GM23338 (cell line): ENCODE data around the gene MYO18A. TPM values are rescaled to one million over a fixed set of nuclear protein-coding genes. Genes with fewer than 3 reads are reported as not detected.

ENCODE experiments used
- ATAC-seq: fragments of 200-7000 bp; cut with Tn5 transposase; 3 replicates; pipeline ENCODE4 v1.9.1; 2020
- DNase-seq: peaks from one replicate; pipeline ENCODE4 v3.0.0-alpha.2; 2015; ENCODE audit warnings: low spot score
- H2AFZ ChIP-seq: fragments of 200-600 bp; sonication (generic); 2 replicates; pipeline ENCODE4 v1.8.0; 2016; ENCODE audit warnings: antibody characterized with exemption, mild to moderate bottlenecking, moderate library complexity
- H3F3A ChIP-seq: fragments of 200-600 bp; sonication (generic); replicated peaks from 2 replicates; pipeline ENCODE4 v1.8.0; 2017; ENCODE audit warnings: antibody characterized with exemption, mixed run types, low read depth
- H3K27ac ChIP-seq: fragments of 200-600 bp; sonication (generic); 2 replicates; pipeline ENCODE4 v1.6.1; 2016; ENCODE audit warnings: low read depth
- H3K27me3 ChIP-seq: fragments of 200-600 bp; sonication (generic); 2 replicates; pipeline ENCODE4 v1.8.0; 2016; ENCODE audit warnings: mild to moderate bottlenecking, mixed run types, moderate library complexity; ENCODE audit not compliant: insufficient read depth
- H3K36me3 ChIP-seq: fragments of 200-600 bp; sonication (generic); 2 replicates; pipeline ENCODE4 v1.8.0; 2016; ENCODE audit warnings: mild to moderate bottlenecking; ENCODE audit not compliant: insufficient read depth
- H3K4me1 ChIP-seq: fragments of 200-600 bp; sonication (generic); 2 replicates; pipeline ENCODE4 v1.8.0; 2016; ENCODE audit warnings: mild to moderate bottlenecking, moderate library complexity; ENCODE audit not compliant: insufficient read depth
- H3K4me2 ChIP-seq: fragments of 200-600 bp; sonication (generic); 2 replicates; pipeline ENCODE4 v1.7.1; 2017; ENCODE audit warnings: mixed run types
- H3K4me3 ChIP-seq: fragments of 200-600 bp; sonication (generic); 2 replicates; pipeline ENCODE4 v1.6.1; 2016; ENCODE audit warnings: mixed run types
- H3K79me2 ChIP-seq: fragments of 200-600 bp; sonication (generic); replicated peaks from 2 replicates; pipeline ENCODE4 v1.8.0; 2017; ENCODE audit warnings: mild to moderate bottlenecking; ENCODE audit not compliant: insufficient read depth
- H3K9me2 ChIP-seq: fragments of 200-600 bp; sonication (generic); 2 replicates; pipeline ENCODE4 v1.8.0; 2017; ENCODE audit not compliant: insufficient read depth
- H4K20me1 ChIP-seq: fragments of 200-600 bp; sonication (generic); replicated peaks from 2 replicates; pipeline ENCODE4 v1.8.0; 2017; ENCODE audit warnings: mild to moderate bottlenecking; ENCODE audit not compliant: insufficient read depth
- H3K27ac Mint-ChIP-seq: 2 replicates; pipeline ENCODE4 v1.8.0; 2020; ENCODE audit warnings: inconsistent platforms, mild to moderate bottlenecking, moderate library complexity, mixed read lengths
- H3K27me3 Mint-ChIP-seq: 3 replicates; pipeline ENCODE4 v1.8.0; 2022; ENCODE audit warnings: low read depth, mild to moderate bottlenecking, moderate library complexity, mixed read lengths, inconsistent platforms; ENCODE audit not compliant: insufficient read depth, poor library complexity
- H3K36me3 Mint-ChIP-seq: 3 replicates; pipeline ENCODE4 v1.8.0; 2021; ENCODE audit warnings: low read depth, mild to moderate bottlenecking, inconsistent platforms, moderate library complexity, mixed read lengths
- H3K4me1 Mint-ChIP-seq: 3 replicates; pipeline ENCODE4 v1.8.0; 2020; ENCODE audit warnings: mild to moderate bottlenecking, inconsistent platforms, mixed read lengths
- H3K4me3 Mint-ChIP-seq: 3 replicates; pipeline ENCODE4 v1.8.0; 2021; ENCODE audit warnings: moderate library complexity, mild to moderate bottlenecking, inconsistent platforms, mixed read lengths
- H3K9me3 Mint-ChIP-seq: 3 replicates; pipeline ENCODE4 v1.8.0; 2020; ENCODE audit warnings: moderate library complexity, mild to moderate bottlenecking, inconsistent platforms, mixed read lengths
- CREB1 ChIP-seq: fragments of 250-450 bp; sonication (Bioruptor Pico); IDR thresholded peaks from 2 replicates; pipeline ENCODE4 v1.5.0; 2020; ENCODE audit warnings: low read depth, mild to moderate bottlenecking, moderate library complexity
- CTCF ChIP-seq, 2 experiments: fragments of 200-600 bp in 1 of 2; sonication (generic) in 1 of 2; conservative IDR thresholded peaks; 2 replicates each; pipeline versions ENCODE4 v1.5.1 to v1.6.1; 2016 to 2017; ENCODE audit warnings: antibody characterized with exemption in 2 of 2, low read depth in 2 of 2, mild to moderate bottlenecking in 2 of 2, moderate library complexity in 1 of 2
- ETS1 ChIP-seq: IDR thresholded peaks from 2 replicates; pipeline ENCODE4 v1.6.1; 2016; ENCODE audit warnings: antibody characterized with exemption
- EZH2 ChIP-seq: fragments of 200-600 bp; sonication (generic); IDR thresholded peaks from one replicate; pipeline ENCODE4 v1.8.0; 2017; ENCODE audit warnings: antibody characterized with exemption, mild to moderate bottlenecking, low read depth; ENCODE audit not compliant: unreplicated experiment
- EZH2phosphoT487 ChIP-seq: fragments of 200-600 bp; sonication (generic); IDR thresholded peaks from one replicate; pipeline ENCODE4 v1.8.1; 2018; ENCODE audit warnings: antibody characterized with exemption; ENCODE audit not compliant: unreplicated experiment
- JUNB ChIP-seq: IDR thresholded peaks from one replicate; pipeline ENCODE4 v1.6.1; 2016; ENCODE audit warnings: antibody characterized with exemption; ENCODE audit not compliant: unreplicated experiment
- NANOG ChIP-seq: IDR thresholded peaks from 2 replicates; pipeline ENCODE4 v1.6.1; 2016; ENCODE audit warnings: antibody characterized with exemption, borderline replicate concordance
- POLR2AphosphoS5 ChIP-seq: IDR thresholded peaks from 2 replicates; pipeline ENCODE4 v1.6.1; 2016; ENCODE audit warnings: antibody characterized with exemption, low read depth
- STAT1 ChIP-seq: IDR thresholded peaks from one replicate; pipeline ENCODE4 v1.6.1; 2016; ENCODE audit warnings: antibody characterized with exemption; ENCODE audit not compliant: unreplicated experiment
- ZNF114 ChIP-seq: fragments of 250-450 bp; sonication (Bioruptor Pico); IDR thresholded peaks from 2 replicates; pipeline ENCODE4 v1.5.0; 2020; ENCODE audit warnings: mild to moderate bottlenecking, moderate library complexity
- ZNF331 ChIP-seq: fragments of 250-450 bp; sonication (Bioruptor Pico); IDR thresholded peaks from 2 replicates; pipeline ENCODE4 v1.5.0; 2020; ENCODE audit warnings: low read depth, mild to moderate bottlenecking, moderate library complexity
- polyA plus RNA-seq: library from polyadenylated mRNA; unstranded; fragments of >200 nt; fragmentation: Nextera tagmentation; extraction: Ambion mirVana; gene quantifications from 2 replicates; pipeline ENCODE4 v1.2.1, GENCODE V29; 2016
- total RNA-seq: library from RNA; depleted of rRNA; stranded (reverse); fragments of >200 nt; shearing (Covaris generic); gene quantifications from 2 replicates; pipeline ENCODE4 v1.2.3, GENCODE V29; 2014

Gene MYO18A
- total and polyA plus RNA-seq, 2 experiments from 2014 or later = 18.3 to 37.5 TPM

DNA sequence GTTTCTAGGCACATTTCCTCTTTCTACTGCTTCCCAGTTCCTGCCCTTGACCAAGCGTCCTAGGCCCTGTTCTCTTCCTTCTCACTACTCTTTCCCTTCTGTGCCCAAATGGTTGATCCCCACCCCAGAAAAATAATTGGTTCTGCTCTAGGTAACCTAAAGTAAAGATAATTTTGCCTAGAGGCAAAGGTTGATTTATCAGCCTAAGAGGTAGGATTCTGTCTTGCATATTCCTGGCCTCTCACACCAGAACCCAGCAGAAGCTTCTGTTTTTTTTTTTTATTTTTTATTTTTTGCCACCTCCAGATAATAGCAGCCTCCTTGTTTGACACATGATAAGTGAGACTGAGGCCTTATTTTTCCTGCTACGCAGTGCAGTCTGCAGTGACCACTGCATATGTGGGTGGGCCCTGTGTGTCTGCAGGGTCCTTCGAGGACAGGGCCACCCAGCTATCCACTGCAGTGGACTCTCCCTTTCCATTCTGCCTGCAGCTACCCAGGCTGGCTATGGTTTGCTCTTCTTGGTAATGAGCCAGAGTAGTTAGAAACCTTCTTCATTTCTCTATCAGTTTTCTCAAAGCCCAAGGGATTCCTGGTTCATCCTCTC is 136.6 kb downstream of the MYO18A start (continued):
- TF ChIP-seq CTCF (conservative IDR thresholded peaks at IDR 0.05; ENCODE audit: low read depth in 2 of 2) (no peak), ZNF114 (no peak), ETS1 (no peak), JUNB (no peak), POLR2AphosphoS5 (no peak)

DNA sequence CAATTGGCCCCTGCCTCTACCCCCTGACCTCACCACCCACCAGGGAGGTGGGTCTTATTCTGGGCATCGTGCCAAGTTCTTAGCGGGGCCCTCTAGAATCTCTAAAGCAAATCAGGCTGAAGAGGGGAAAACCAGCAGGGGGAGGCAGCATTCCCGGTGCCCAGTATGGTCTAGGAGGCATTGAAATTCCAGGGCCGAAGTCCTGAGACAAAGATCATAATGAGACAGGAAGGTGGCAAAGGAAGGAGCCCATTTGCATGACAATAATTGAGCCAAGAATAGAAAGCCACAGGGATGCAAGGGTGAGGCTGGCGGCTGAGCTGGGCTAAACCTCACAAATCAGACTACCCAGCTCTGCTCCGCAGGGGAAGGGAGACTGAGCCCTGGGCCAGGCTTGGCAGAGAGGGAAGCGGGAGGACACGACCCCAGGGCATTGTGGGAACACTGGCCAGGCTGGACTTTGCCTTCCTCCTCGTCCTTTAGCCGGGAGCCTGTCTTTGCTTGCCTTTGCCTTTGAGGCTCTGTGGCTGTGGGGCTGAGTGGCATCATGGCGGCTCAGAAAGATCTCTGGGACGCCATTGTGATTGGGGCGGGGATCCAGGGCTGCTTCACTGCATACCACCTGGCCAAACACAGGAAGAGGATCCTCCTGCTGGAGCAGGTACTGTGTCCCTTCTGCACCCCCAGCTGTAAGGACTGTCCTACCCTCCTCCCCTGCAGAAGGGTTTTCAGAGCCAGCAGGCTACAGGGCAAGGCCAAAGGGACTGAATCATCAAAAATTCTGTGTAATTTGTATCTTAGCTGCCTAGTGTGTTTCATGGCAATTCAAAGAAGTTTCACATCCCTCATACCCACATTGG is 137.3 kb downstream of the MYO18A start, which contains the start of gene PIPOX:
Gene PIPOX (plus strand): TSS at position 463 of the 860 bp plus-strand sequence. CDS start 85 bp downstream, at position 548.
- ATAC-seq (peak; percentile 87), DNase-seq (peak; percentile 98)
- Histone ChIP-seq H2AFZ (no peak within 1 kb of the TSS), H3K4me1 (peaks cover 55% of the 10 kb centered on the region), H4K20me1 (no peaks in the 10 kb centered on the region), H3K9me2 (peaks cover 15% of the 10 kb centered on the region; the same call in 1 of the 2 replicates), H3K36me3 (no peaks in the 10 kb centered on the region), H3K27ac (peak within 1 kb of the TSS; percentile 96), H3K79me2 (0 out of 2 replicates have a peak, but pooled peaks cover 8% of the 10 kb centered on the region), H3K4me2 (peak within 1 kb of the TSS; percentile 61), H3K4me3 (peak within 1 kb of the TSS; percentile 15), H3F3A (peaks cover 19% of the 10 kb centered on the region), H3K27me3 (no peaks in the 10 kb centered on the region)
- H3K27me3 Mint-ChIP-seq = peaks cover 13% of the 10 kb centered on the region
- H3K36me3 Mint-ChIP-seq = peaks cover 30% of the 10 kb centered on the region; the same call in 2 of the 3 replicates
- peak within 1 kb of the TSS; percentile 61 for H3K4me3 Mint-ChIP-seq
- H3K4me1 Mint-ChIP-seq = peaks cover 48% of the 10 kb centered on the region
- no peaks in the 10 kb centered on the region; the same call in 2 of the 3 replicates for H3K9me3 Mint-ChIP-seq
- H3K27ac Mint-ChIP-seq = peak within 1 kb of the TSS; percentile 91
- TF ChIP-seq EZH2 (no peak), ETS1 (peak; percentile 76; the same call in 1 of the 2 replicates), JUNB (no peak), POLR2AphosphoS5 (peak; percentile 71), ZNF331 (CRISPR knock-in tag) (no peak), CREB1 (CRISPR knock-in tag) (no peak), NANOG (peak; percentile 64; the same call in 1 of the 2 replicates), EZH2phosphoT487 (no peak), CTCF (conservative IDR thresholded peaks at IDR 0.05; ENCODE audit: low read depth in 2 of 2) (peak; percentile 64 to 69), STAT1 (no peak)
